Gastroesophageal sphincter (tissue), 3 donors: ENCODE measurements around the gene RIC8A.
"Not testable (repeated sequence)": the region's sequence is repeated elsewhere in the genome, so short reads cannot be mapped to it uniquely, and the experiment has no call there.

Experiments used
- CTCF ChIP-seq, 4 experiments: fragments of 200-600 bp in 2 of 4; fragments of 450-650 bp in 2 of 4; sonication (generic) in 1 of 4; IDR thresholded peaks; one replicate each; pipeline ENCODE4 v1.5.1; 2017 to 2019; ENCODE audit warnings: antibody characterized with exemption in 4 of 4, mild to moderate bottlenecking in 2 of 4, moderate library complexity in 2 of 4
- EP300 ChIP-seq: sonication (generic); formaldehyde crosslinking; IDR thresholded peaks from one replicate; pipeline ENCODE4 v1.6.1; 2017; ENCODE audit warnings: antibody characterized with exemption, mild to moderate bottlenecking
- POLR2A ChIP-seq, 2 donors: fragments of 450-650 bp; IDR thresholded peaks; one replicate each; pipeline ENCODE4 v1.6.1; 2017; ENCODE audit warnings: antibody characterized with exemption in 2 of 2, mild to moderate bottlenecking in 2 of 2, moderate library complexity in 1 of 2

DNA sequence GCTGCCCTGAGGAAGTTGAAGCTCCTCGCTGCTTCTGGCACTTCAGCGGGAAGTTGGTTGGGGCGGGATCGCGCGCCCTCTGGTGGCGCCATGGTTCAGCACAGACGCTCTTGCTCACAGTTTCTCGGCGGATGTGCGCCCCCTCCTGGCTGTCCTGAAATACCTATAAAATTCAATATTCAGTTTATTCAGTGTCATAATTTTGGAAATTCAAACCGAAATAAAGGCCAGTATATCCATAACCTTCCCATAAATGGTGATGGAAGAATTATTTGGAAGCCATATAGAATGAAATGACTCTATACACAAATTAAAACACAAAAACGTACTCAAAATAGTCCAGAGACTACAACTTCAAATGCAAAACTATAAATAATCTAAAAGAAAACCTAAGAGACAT is 27.3 kb upstream of the RIC8A start:
- peak in 1 of 4 experiments; percentile 34 for TF ChIP-seq CTCF (IDR thresholded peaks at IDR 0.05)
- not testable (repeated sequence) for TF ChIP-seq POLR2A (IDR thresholded peaks at IDR 0.05); EP300
